ENCODE results near the gene TBC1D30.
"Not testable (repeated sequence)": the region's sequence is repeated elsewhere in the genome, so short reads cannot be mapped to it uniquely, and the experiment has no call there.

DNA sequence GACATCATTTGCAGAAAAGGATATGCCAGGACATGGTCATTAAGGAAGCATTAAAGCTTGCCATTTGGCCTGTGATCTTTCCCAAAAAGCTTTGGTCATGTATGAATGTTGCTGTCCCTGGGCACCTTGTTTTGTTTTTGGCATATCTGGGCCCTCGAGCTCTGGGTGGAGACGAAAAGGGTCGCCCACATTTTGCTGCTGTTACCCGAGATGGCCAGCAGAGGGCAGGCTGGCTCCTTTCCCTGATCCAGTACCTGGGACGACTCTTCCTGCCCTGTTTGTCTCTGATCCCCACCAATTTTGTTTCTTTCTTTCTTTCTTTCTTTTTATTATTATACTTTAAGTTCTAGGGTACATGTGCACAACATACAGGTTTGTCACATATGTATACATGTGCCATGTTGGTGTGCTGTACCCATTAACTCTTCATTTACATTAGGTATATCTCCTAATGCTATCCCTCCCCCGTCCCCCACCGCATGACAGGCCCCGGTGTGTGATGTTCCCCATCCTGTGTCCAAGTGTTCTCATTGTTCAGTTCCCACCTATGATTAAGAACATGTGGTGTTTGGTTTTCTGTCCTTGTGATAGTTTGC, 22.2 kb upstream of the TBC1D30 start:
- TF ChIP-seq, protein P1, sequence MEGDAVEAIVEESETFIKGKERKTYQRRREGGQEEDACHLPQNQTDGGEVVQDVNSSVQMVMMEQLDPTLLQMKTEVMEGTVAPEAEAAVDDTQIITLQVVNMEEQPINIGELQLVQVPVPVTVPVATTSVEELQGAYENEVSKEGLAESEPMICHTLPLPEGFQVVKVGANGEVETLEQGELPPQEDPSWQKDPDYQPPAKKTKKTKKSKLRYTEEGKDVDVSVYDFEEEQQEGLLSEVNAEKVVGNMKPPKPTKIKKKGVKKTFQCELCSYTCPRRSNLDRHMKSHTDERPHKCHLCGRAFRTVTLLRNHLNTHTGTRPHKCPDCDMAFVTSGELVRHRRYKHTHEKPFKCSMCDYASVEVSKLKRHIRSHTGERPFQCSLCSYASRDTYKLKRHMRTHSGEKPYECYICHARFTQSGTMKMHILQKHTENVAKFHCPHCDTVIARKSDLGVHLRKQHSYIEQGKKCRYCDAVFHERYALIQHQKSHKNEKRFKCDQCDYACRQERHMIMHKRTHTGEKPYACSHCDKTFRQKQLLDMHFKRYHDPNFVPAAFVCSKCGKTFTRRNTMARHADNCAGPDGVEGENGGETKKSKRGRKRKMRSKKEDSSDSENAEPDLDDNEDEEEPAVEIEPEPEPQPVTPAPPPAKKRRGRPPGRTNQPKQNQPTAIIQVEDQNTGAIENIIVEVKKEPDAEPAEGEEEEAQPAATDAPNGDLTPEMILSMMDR (IDR thresholded peaks at IDR 0.05; ENCODE audit: low read depth, low read length, poor library complexity, severe bottlenecking): peak; percentile 75
- TF ChIP-seq EZH2phosphoT487 (IDR thresholded peaks at IDR 0.05; ENCODE audit: borderline replicate concordance, low read length): not testable (repeated sequence)

Measured in DOHH2 (cell line).